A673 (cell line): Measurements from ENCODE around the gene MYO5B. TPM values are rescaled to one million over a fixed set of nuclear protein-coding genes. Genes with fewer than 3 reads are reported as not detected.

Source experiments
- BruUV-seq: library from RNA; stranded (reverse); fragments of 400-500 nt; replicated peaks from 2 replicates; lab custom pipeline; 2021; lab: Mats Ljungman, UMichigan
- CTCF ChIA-PET: fragments of 300-600 bp; sonication (Branson Sonifier 250); formaldehyde crosslinking; loops from one replicate; lab custom pipeline; 2022; ENCODE audit warnings: antibody characterized with exemption; lab: Charles Lee
- POLR2A ChIA-PET: fragments of 300-600 bp; sonication (Branson Sonifier 250); formaldehyde crosslinking; loops from one replicate; lab custom pipeline; 2022; ENCODE audit warnings: antibody characterized with exemption; ENCODE audit not compliant: low non-redundant PET; lab: Charles Lee
- DNase-seq: peaks from one replicate; pipeline ENCODE4 v3.0.0-alpha.2; 2015; ENCODE audit warnings: low spot score
- H3K27ac ChIP-seq: fragments of 200-600 bp; sonication (generic); 2 replicates; pipeline ENCODE4 v1.5.1; 2016; ENCODE audit warnings: mixed run types, low read depth, mild to moderate bottlenecking, mixed read lengths, antibody characterized with exemption, low read length; ENCODE audit not compliant: poor library complexity, severe bottlenecking
- H3K27me3 ChIP-seq: fragments of 200-600 bp; sonication (generic); replicated peaks from 2 replicates; pipeline ENCODE4 v1.6.1; 2017; ENCODE audit warnings: mixed run types, low read depth, mild to moderate bottlenecking, mixed read lengths, antibody characterized with exemption, low read length; ENCODE audit not compliant: insufficient read depth, poor library complexity
- H3K36me3 ChIP-seq: fragments of 200-600 bp; sonication (generic); 2 replicates; pipeline ENCODE4 v1.6.1; 2016; ENCODE audit warnings: mixed run types, mild to moderate bottlenecking, mixed read lengths, antibody characterized with exemption, low read length; ENCODE audit not compliant: insufficient read depth, poor library complexity, severe bottlenecking
- H3K4me1 ChIP-seq: fragments of 200-600 bp; sonication (generic); 2 replicates; pipeline ENCODE4 v1.6.1; 2017; ENCODE audit warnings: mixed run types, mild to moderate bottlenecking, mixed read lengths, antibody characterized with exemption, low read length; ENCODE audit not compliant: insufficient read depth, poor library complexity, severe bottlenecking
- H3K4me3 ChIP-seq: fragments of 200-600 bp; sonication (generic); 2 replicates; pipeline ENCODE4 v1.5.1; 2016; ENCODE audit warnings: low read depth, mixed run types, mild to moderate bottlenecking, mixed read lengths, low read length; ENCODE audit not compliant: poor library complexity, severe bottlenecking
- H3K9me3 ChIP-seq: fragments of 200-600 bp; sonication (generic); 2 replicates; pipeline ENCODE4 v1.6.1; 2016; ENCODE audit warnings: mixed run types, low read depth, mild to moderate bottlenecking, mixed read lengths, antibody characterized with exemption, low read length; ENCODE audit not compliant: poor library complexity, severe bottlenecking
- CTCF ChIP-seq: fragments of 300-800, 200-600 bp; sonication (generic); conservative IDR thresholded peaks from 2 replicates; pipeline ENCODE4 v1.5.1; 2017; ENCODE audit warnings: low read depth, mild to moderate bottlenecking, antibody characterized with exemption, low read length, moderate library complexity, mixed read lengths
- EZH2 ChIP-seq: fragments of 200-600 bp; sonication (generic); IDR thresholded peaks from 2 replicates; pipeline ENCODE4 v1.6.1; 2017; ENCODE audit warnings: borderline replicate concordance, low read depth, mild to moderate bottlenecking, mixed read lengths, antibody characterized with exemption, low read length; ENCODE audit not compliant: poor library complexity, severe bottlenecking
- intact Hi-C: fragments of 100-400 bp; cut with micrococcal nuclease; formaldehyde crosslinking; loops from one replicate; pipeline ENCODE4 v1.10.0; 2022; ENCODE audit not compliant: unreplicated experiment
- total RNA-seq: library from RNA; stranded (reverse); gene quantifications from 2 replicates; pipeline ENCODE4 v1.2.3, GENCODE V29; 2021

MYO5B gene
- total RNA-seq, 1 experiment from 2014 or later, result 0.30 TPM

- Histone ChIP-seq H3K4me3 (no peak overlapping the region), H3K27me3 (peaks cover 16% of the 10 kb centered on the region), H3K27ac (no peak overlapping the region), H3K4me1 (no peaks in the 10 kb centered on the region), H3K9me3 (no peaks in the 10 kb centered on the region), H3K36me3 (no peaks in the 10 kb centered on the region)
- ChIA-PET POLR2A (no interaction called here), CTCF (no interaction called here)
- no peak for DNase-seq
- TF ChIP-seq CTCF (no peak), EZH2 (no peak)
- BruUV-seq, result no TSS peak
- intact Hi-C loops, result no loop called here
Observed at GRCh38 chr18:50069422-50069821, 125.5 kb downstream of the MYO5B start.

DNA sequence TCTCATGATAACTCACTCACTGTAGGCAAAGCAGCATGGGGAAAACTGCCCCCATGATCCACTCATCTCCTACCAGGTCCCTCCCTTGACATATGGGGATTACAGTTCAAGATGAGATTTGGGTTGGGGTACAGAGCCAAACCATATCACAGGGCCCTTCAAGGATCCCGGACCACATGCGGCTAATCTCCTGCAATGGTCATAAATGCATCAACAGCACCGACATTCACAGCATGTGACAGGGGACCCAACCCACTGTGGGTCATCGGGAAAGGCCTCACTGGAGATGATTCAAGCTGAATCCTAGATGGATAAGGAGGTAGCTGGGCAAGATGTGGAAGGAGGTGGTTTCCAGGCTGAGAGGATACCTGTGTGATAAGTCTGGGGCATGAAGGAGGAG lies 129.4 kb downstream of the MYO5B start:
- ChIA-PET POLR2A (no interaction called here), CTCF (no interaction called here)

GRCh38 chr18:50065039-50065438 lies 129.9 kb downstream of the MYO5B start:
- intact Hi-C loops, result no loop called here
- H3K4me3 ChIP-seq, result no peak overlapping the region
- H3K27ac ChIP-seq, result no peak overlapping the region
- no peaks in the 10 kb centered on the region for H3K4me1 ChIP-seq
- H3K27me3 ChIP-seq, result peaks cover 44% of the 10 kb centered on the region
- no peaks in the 10 kb centered on the region for H3K9me3 ChIP-seq
- POLR2A ChIA-PET, result no interaction called here
- BruUV-seq, result no TSS peak
- H3K36me3 ChIP-seq, result no peaks in the 10 kb centered on the region
- TF ChIP-seq EZH2 (no peak), CTCF (no peak)
- DNase-seq, result no peak
- CTCF ChIA-PET, result no interaction called here

More for the DNA sequence above, 129.4 kb downstream of the MYO5B start:
- intact Hi-C loops, result no loop called here
- no peak for DNase-seq
- Histone ChIP-seq H3K36me3 (no peaks in the 10 kb centered on the region), H3K27ac (no peak overlapping the region), H3K4me1 (no peaks in the 10 kb centered on the region), H3K4me3 (no peak overlapping the region), H3K27me3 (peaks cover 39% of the 10 kb centered on the region), H3K9me3 (no peaks in the 10 kb centered on the region)
- no TSS peak for BruUV-seq
- no peak for TF ChIP-seq EZH2
- TF ChIP-seq CTCF, result no peak
